ENCODE measurements around the gene FSIP1. TPM values are rescaled to one million over a fixed set of nuclear protein-coding genes. Genes with fewer than 3 reads are reported as not detected.

FSIP1 gene
- polyA plus RNA-seq, 1 experiment = 0.22 TPM

GRCh38 chr15:39736412-39737195 is 46.0 kb downstream of the FSIP1 start:
- POLR2A ChIA-PET = interaction anchor here (0.5 to 0.6 kb wide), 2 partner anchors 98 to 556 kb away, joined by 4 to 5 read pairs; no protein-coding TSS in a partner anchor
- Histone ChIP-seq H3K4me3 (ENCODE audit: low read depth, low read length) (no peak overlapping the region), H3K36me3 (ENCODE audit: control insufficient read depth, insufficient read depth, low read length) (no peaks in the 10 kb centered on the region), H3K27me3 (ENCODE audit: control insufficient read depth, insufficient read depth, low read length) (no peaks in the 10 kb centered on the region)
- no peak for TF ChIP-seq CTCF (IDR thresholded peaks at IDR 0.05; ENCODE audit: insufficient read depth, low read depth, low read length)
- CTCF ChIA-PET = interaction anchor here (1.0 to 1.6 kb wide), 2 partner anchors 20 to 129 kb away, joined by 3 to 6 read pairs; no protein-coding TSS in a partner anchor
- DNase-seq (ENCODE audit: low read depth) = no peak

GRCh38 chr15:39735120-39735717 is 47.4 kb downstream of the FSIP1 start:
- Histone ChIP-seq H3K27me3 (ENCODE audit: control insufficient read depth, insufficient read depth, low read length) (no peaks in the 10 kb centered on the region), H3K4me3 (ENCODE audit: low read depth, low read length) (no peak overlapping the region), H3K36me3 (ENCODE audit: control insufficient read depth, insufficient read depth, low read length) (no peaks in the 10 kb centered on the region)
- DNase-seq (ENCODE audit: low read depth) = no peak
- ChIA-PET POLR2A (no interaction called here), CTCF (interaction anchor here (0.6 to 1.6 kb wide), 4 partner anchors 12 to 85 kb away, joined by 3 to 6 read pairs (median 4); no protein-coding TSS in a partner anchor)
- no peak for TF ChIP-seq CTCF (IDR thresholded peaks at IDR 0.05; ENCODE audit: insufficient read depth, low read depth, low read length)

GRCh38 chr15:39731266-39731665 is 51.4 kb downstream of the FSIP1 start:
- Histone ChIP-seq H3K36me3 (ENCODE audit: control insufficient read depth, insufficient read depth, low read length) (no peaks in the 10 kb centered on the region), H3K27me3 (ENCODE audit: control insufficient read depth, insufficient read depth, low read length) (no peaks in the 10 kb centered on the region), H3K4me3 (ENCODE audit: low read depth, low read length) (no peak overlapping the region)
- CTCF ChIA-PET = interaction anchor here (1.5 kb wide), 1 partner anchor 25 kb away, joined by 5 read pairs; no protein-coding TSS in a partner anchor
- DNase-seq (ENCODE audit: low read depth) = no peak
- TF ChIP-seq CTCF (IDR thresholded peaks at IDR 0.05; ENCODE audit: insufficient read depth, low read depth, low read length) = no peak
- POLR2A ChIA-PET = interaction anchor here (0.6 kb wide), 1 partner anchor 26 kb away, joined by 3 read pairs; no protein-coding TSS in a partner anchor

- CTCF ChIA-PET = interaction anchor here (1.5 kb wide), 1 partner anchor 26 kb away, joined by 5 read pairs; no protein-coding TSS in a partner anchor
Observed at GRCh38 chr15:39730552-39730951, 52.1 kb downstream of the FSIP1 start.

More at GRCh38 chr15:39730552-39730951, 52.1 kb downstream of the FSIP1 start:
- Histone ChIP-seq H3K36me3 (ENCODE audit: control insufficient read depth, insufficient read depth, low read length) (no peaks in the 10 kb centered on the region), H3K27me3 (ENCODE audit: control insufficient read depth, insufficient read depth, low read length) (no peaks in the 10 kb centered on the region), H3K4me3 (ENCODE audit: low read depth, low read length) (no peak overlapping the region)
- DNase-seq (ENCODE audit: low read depth) = no peak
- TF ChIP-seq CTCF (IDR thresholded peaks at IDR 0.05; ENCODE audit: insufficient read depth, low read depth, low read length) = no peak
- POLR2A ChIA-PET = interaction anchor here (0.6 kb wide), 1 partner anchor 26 kb away, joined by 3 read pairs; no protein-coding TSS in a partner anchor

All from BJ (cell line).